Activated CD4-positive, alpha-beta T cell treated with anti-CD3 and anti-CD28 coated beads, Interleukin-2, amount 50 U/mL, for 16 hours (primary cell): ENCODE results near the gene NCBP3.
A peak's percentile ranks its signal among the peaks of the same experiment; 100 is the strongest.
"Not testable (repeated sequence)": the region's sequence is repeated elsewhere in the genome, so short reads cannot be mapped to it uniquely, and the experiment has no call there.

Experiments
- DNase-seq: peaks from one replicate; pipeline ENCODE4 v3.0.0-alpha.2; 2020

The NCBP3 gene

DNA sequence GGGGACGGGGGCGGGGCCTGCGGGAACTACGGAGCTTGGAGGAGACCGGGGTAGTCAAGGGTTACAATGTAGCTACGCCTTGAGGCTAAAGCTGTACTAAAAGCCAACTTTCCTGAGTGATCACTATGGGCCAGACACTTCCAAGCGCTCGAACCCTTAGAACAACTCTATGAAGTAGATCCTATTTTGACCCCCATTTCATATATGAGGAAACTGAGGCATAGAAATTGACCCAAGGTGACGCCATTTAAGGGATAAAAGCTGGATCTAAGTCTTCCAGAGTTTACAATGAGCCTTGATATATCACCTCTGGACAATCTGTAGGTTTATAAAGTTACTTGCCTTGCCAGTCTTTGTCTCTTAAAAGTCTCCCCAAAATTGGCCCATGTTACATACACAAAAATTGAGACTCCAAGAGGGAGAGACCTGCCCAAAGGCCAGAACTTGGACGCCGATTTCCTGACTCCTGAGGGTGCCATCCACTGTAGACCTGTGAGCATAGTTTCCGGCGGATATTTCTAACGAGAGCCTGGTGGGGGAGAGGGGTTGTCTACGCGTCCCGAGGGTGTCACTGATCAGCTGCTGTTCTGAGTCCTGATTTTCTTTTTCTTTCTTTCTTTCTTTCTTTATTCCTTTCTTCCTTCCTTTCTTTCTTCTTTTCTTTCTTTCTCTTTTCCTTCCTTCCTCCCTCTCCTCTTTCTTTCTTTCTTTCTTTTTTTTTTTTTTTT lies 555 bp upstream of the NCBP3 start:
- DNase-seq: no peak

- peak; percentile 60 for DNase-seq
Measured at GRCh38 chr17:3845291-3845620, 790 bp downstream of the NCBP3 start.

- not testable (repeated sequence) for DNase-seq
Measured at GRCh38 chr17:3844556-3844955, 1.5 kb downstream of the NCBP3 start.

GRCh38 chr17:3843935-3844516 lies 2.0 kb downstream of the NCBP3 start:
- peak; percentile 67 for DNase-seq

- DNase-seq: no peak
Measured at GRCh38 chr17:3838206-3838605, 7.8 kb downstream of the NCBP3 start.

DNA sequence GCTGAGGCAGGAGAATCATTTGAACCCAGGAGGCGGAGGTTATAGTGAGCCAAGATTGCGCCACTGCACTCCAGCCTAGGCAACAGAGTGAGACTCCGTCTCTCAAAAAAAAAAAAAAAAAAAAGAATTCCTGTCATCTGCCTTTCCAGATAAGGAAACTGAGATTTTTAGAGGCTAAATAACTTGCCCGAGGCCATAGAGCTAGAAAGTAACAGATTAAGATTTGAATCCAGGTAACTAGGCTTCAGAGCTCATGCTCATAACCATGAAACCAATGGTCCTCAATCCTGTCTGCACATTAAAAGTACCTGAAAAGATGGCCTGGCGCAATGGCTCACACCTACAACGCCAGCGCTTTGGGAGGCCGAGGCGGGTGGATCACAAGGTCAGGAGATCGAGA lies 9.5 kb downstream of the NCBP3 start:
- DNase-seq: no peak

- DNase-seq: no peak
Measured at GRCh38 chr17:3835410-3836229, 10.4 kb downstream of the NCBP3 start.

- DNase-seq: no peak
Measured at GRCh38 chr17:3834811-3835210, 11.2 kb downstream of the NCBP3 start.

DNA sequence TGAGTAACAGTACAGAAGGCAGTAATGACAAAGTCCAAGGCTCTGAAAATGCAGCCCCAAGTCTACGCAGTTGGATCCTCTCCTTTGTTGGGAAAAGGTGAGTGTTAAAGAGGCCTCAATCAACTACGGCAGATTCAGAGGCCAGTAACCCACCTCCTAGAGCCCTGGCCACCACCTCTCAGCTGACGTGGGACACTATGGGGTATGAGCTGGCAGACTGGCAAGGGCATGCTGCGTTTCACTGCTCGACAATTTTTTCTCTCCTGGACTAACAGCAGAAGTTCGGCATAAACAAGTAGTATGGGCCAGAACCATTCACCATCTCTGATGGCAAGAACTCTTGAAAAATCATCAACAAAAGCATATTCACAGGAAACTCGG lies 17.2 kb downstream of the NCBP3 start:
- no peak for DNase-seq

DNA sequence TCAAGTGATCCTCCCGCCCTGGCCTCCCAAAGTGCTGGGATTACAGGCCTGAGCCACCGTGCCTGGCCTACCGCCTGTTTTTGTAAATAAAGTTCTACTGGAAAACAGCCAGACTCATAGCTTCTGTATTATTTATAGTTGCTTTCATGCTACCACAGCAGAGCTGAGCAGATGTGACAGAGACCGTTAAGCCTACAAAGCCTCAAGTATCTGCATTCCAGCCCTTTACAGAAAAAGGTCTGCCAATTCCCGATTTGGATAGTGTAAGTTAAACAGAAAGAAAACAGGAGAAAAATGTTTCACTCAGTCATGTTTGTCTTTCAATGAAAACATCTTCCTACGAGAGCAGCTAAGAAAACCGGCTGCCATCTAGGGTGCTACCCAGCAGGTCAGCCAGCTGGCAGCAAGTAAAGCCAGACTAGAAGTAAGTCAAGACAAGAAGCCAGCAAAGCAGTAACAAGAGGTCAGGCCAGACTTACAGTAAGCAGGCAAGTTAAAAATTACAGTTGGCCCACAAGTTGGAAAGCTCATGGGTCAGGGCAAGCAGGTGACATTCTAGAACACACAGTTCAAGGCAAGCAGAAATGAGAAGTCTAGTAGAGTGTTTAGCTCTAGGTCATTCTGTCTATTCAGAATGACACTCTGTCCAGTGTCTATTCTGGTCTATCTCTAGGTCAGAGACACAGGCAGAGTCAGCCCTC lies 17.7 kb downstream of the NCBP3 start:
- DNase-seq: no peak

GRCh38 chr17:3827124-3827773 lies 18.8 kb downstream of the NCBP3 start:
- peak; percentile 75 for DNase-seq

DNA sequence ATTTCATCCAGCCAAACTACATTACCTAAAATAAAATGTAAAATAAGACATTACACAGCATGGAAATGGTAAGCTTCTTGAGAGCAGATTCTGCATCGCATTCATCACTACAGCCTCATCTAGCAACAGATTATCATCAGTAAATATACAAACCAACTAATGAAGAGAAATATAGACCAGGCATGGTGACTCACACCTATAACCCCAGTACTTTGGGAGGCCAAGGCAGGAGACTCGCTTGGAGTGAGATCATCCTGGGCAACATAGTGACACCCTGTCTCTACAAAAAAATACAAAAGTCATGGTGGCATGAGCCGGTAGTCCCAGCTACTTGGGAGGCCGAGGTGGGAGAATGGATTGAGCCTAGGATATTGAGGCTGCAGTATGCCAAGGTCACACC lies 19.9 kb downstream of the NCBP3 start:
- no peak for DNase-seq

DNA sequence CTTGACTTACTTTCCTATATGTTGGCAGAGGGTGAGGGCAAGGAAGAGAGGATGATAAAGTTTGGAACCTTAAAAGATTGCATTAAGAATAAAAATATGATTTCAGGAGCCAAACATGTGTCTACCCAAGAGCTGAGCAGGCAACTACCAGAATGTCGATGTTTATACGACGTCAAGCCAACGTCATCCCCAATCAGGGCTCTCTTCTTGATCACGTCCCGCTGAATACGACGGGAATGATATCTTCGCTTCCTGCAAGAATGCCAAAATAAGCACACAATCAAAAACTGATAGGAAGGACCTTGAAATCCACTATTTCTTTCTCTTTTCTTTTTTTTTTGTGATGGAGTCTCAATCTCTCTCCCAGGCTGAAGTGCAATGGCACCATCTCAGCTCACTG lies 24.9 kb downstream of the NCBP3 start:
- DNase-seq: no peak

- no peak for DNase-seq
Measured at GRCh38 chr17:3818786-3819185, 27.3 kb downstream of the NCBP3 start.

GRCh38 chr17:3817851-3818605 lies 28.0 kb downstream of the NCBP3 start:
- DNase-seq: no peak

DNA sequence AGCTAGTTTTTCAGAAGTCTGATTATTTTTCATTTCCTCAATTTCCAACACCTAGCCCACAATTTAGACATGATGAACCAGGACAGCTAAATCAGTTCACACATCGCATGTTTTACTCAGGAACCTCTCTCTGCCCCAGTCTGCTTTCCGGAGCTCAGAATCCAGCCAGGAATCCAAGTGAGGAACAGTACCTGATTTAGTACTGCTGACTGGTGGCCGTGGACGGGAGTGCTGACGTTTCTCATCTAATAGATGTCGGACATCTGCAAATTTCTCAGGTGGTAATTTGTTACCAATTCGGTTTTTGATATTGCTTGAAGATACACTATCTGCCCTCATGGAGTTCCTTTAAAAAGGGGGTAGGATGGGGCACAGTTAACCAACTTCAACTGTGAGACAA lies 30.1 kb downstream of the NCBP3 start:
- DNase-seq: no peak

GRCh38 chr17:3815122-3815521 lies 30.9 kb downstream of the NCBP3 start:
- DNase-seq: no peak

DNA sequence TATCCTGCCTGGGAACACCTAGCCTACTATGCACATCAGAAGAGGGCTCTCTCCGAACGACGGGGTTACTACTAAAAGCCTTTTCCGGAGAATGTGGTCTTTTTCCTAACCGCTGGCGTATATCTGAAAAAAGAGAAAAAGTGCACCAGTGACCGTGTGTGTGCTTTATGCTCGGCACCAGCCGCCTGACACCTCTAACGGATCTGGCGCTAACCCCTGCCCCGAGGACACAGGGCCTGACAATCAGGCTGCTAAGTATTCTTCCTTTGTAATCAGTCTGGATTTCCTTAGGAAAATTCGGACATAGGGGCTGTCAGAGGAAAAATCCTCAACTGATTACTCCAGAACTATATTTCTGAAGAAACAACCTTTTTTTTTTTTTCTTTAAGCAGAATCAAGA lies 31.7 kb downstream of the NCBP3 start:
- DNase-seq: no peak

DNA sequence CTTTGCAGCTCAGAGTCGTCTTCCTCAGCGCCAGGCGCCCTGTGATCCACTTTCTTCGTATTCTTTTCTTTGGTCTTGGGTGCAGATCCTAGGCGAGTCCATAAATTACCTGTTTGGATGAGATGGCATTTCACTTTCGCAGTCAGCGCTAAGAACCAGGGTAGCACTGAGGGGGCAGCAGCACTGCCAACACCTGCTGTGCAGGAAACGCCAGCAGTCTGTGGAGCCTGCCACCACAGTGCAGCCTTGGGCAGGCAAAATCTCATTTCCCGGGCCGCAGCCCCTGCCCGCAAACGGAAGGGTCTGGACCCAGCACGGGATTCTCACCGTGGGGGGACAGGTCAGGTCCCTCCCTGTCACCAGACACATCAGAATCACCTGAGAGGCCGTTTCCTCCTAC lies 32.9 kb downstream of the NCBP3 start:
- no peak for DNase-seq

DNA sequence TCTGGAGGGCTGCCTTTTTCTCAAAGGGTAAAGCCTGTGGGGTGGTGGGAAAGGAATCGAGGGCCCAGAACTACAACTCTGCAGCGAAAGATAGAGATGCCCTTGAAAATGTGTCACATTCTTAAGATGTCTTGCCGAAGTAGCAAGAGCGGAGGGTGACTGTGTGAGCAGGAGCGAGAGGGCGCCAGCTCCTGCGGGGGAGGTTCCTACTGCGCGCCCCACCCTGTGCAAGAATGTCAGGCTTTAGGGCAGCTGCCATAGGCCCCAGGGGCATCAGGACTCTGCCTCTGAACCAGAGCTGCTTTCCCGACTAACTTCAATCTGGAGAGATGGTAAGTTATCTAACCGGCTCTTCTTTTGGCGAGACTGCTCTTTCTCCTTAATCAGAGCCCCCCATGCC lies 33.3 kb downstream of the NCBP3 start:
- no peak for DNase-seq

DNA sequence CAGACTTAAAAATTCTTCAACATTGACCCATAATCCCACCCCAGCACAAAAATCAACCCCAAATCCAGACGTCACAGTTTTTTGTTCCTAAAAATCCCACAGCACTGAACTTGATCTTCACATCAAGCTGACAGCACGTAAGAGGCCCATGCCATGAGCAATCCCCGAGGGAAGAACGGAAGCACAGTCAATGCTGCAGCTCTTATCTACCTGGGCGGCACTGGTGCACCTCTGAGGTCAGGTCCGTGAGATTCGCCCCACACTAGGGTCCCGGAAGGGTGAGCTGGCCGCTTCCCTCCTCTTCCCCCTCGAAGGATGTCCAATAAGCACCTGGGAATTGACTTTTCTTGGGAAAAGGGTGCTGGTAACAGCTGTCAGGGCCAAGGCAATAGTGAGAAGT lies 33.8 kb downstream of the NCBP3 start:
- DNase-seq: no peak

DNA sequence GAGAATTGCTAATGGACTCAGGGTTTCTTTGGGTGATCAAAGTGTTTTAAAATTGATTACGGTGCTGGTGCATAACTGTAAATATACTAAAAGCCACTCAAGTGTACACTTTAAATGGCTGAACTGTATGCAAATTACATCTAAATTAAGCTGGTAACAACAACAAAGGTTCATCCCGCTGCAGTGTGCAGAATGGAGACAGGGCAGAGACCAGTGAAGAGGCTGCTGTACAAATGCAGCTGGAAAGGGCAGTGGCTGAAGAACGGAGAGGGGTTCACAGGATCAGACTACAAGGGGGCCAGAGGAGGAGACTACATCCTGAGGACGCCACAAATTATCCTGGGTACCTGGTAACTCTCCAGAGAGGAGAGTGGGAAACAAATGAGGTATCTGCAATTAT lies 36.0 kb downstream of the NCBP3 start:
- DNase-seq: no peak
